K562 (cell line): Measurements from ENCODE around the gene YPEL3. TPM values are rescaled to one million over a fixed set of nuclear protein-coding genes. Genes with fewer than 3 reads are reported as not detected.

Source experiments
- CBX8 ChIP-seq: fragments of 200-600 bp; sonication (generic); IDR thresholded peaks from 2 replicates; pipeline ENCODE4 v1.6.1; 2012; ENCODE audit warnings: borderline replicate concordance, mixed run types, low read depth, mild to moderate bottlenecking, moderate library complexity, mixed read lengths, low read length, control low read depth, inconsistent platforms; ENCODE audit not compliant: poor library complexity, severe bottlenecking; ENCODE audit errors: extremely low read depth
- CREB3L1 ChIP-seq: fragments of 450-650 bp; IDR thresholded peaks from 2 replicates; pipeline ENCODE4 v1.6.1; 2014; ENCODE audit warnings: low read depth, mild to moderate bottlenecking, moderate library complexity, borderline replicate concordance
- DMBX1 ChIP-seq: fragments of 250-450 bp; sonication (Bioruptor Pico); IDR thresholded peaks from 2 replicates; pipeline ENCODE4 v1.8.0; 2022; ENCODE audit warnings: inconsistent platforms, mild to moderate bottlenecking, moderate library complexity, borderline replicate concordance
- KLF16 ChIP-seq: IDR thresholded peaks from 2 replicates; pipeline ENCODE4 v1.6.1; 2016; ENCODE audit warnings: antibody characterized with exemption
- PHF20 ChIP-seq: fragments of 450-650 bp; IDR thresholded peaks from 2 replicates; pipeline ENCODE4 v1.6.1; 2018; ENCODE audit not compliant: partially characterized antibody
- PHF21A ChIP-seq: fragments of 450-650 bp; IDR thresholded peaks from 2 replicates; pipeline ENCODE4 v1.6.1; 2017; ENCODE audit warnings: low read depth, borderline replicate concordance
- RBM39 ChIP-seq: fragments of 200-400 bp; formaldehyde crosslinking; optimal IDR thresholded peaks from 2 replicates; pipeline ENCODE3; 2018; ENCODE audit warnings: low read depth, low read length
- ZNF740 ChIP-seq, 3 experiments: fragments of 200-800 bp in 1 of 3; sonication (Bioruptor generic) in 1 of 3; sonication (generic) in 1 of 3; formaldehyde crosslinking in 1 of 3; IDR thresholded peaks; 2 replicates each; pipeline versions ENCODE4 v1.6.1 to v1.8.0; 2016 to 2022; ENCODE audit warnings: mild to moderate bottlenecking in 2 of 3, missing compliant biosample characterization in 2 of 3, missing genetic modification characterization in 2 of 3, missing genetic modification reagents in 1 of 3
- ZNF766 ChIP-seq: fragments of 200-800 bp; sonication (Bioruptor generic); conservative IDR thresholded peaks from 2 replicates; pipeline ENCODE4 v1.6.1; 2016; ENCODE audit warnings: missing genetic modification characterization, missing compliant biosample characterization
- ZSCAN29 ChIP-seq: fragments of 450-650 bp; IDR thresholded peaks from 2 replicates; pipeline ENCODE4 v1.6.1; 2017
- polyA plus RNA-seq, 8 experiments: library from polyadenylated mRNA; depleted of rRNA in 4 of 8; stranded (reverse) in 5 of 8; unstranded in 3 of 8; fragments of >200 nt; fragmentation: Nextera tagmentation in 2 of 8; fragmentation: Illumina TruSeq in 1 of 8; extraction: Ambion mirVana in 2 of 8; extraction: Trizol in 1 of 8; gene quantifications; 2 replicates each; pipeline versions ENCODE4 v1.2.1 to v1.2.3, GENCODE V29; 2011 to 2014; ENCODE audit warnings: inconsistent platforms in 1 of 8, missing spikeins in 1 of 8
- total RNA-seq, 7 experiments: library from RNA; depleted of rRNA in 6 of 7; stranded (reverse); fragments of >200 nt in 6 of 7; fragmentation: Illumina TruSeq in 2 of 7; extraction: Trizol in 2 of 7; gene quantifications; 2 replicates each; pipeline versions ENCODE4 v1.2.1 to v1.2.3, GENCODE V29; 2011 to 2021; ENCODE audit warnings: low replicate concordance in 1 of 7
- TF ChIP-seq, protein P1 (sequence below): fragments of 450-650 bp; IDR thresholded peaks from 2 replicates; pipeline ENCODE4 v1.6.1; 2017; ENCODE audit warnings: mild to moderate bottlenecking, moderate library complexity
- TF ChIP-seq, protein P2 (sequence below): fragments of 200-800 bp; sonication (Bioruptor generic); IDR thresholded peaks from 2 replicates; pipeline ENCODE4 v1.6.1; 2017; ENCODE audit warnings: missing genetic modification characterization, missing compliant biosample characterization
- TF ChIP-seq, protein P3 (sequence below): fragments of 250-450 bp; sonication (Bioruptor Pico); IDR thresholded peaks from 2 replicates; pipeline ENCODE4 v1.4.0; 2020; ENCODE audit warnings: borderline replicate concordance
- TF ChIP-seq, protein P4 (sequence below): fragments of 250-450 bp; sonication (Bioruptor Pico); IDR thresholded peaks from 2 replicates; pipeline ENCODE4 v1.8.0; 2021; ENCODE audit warnings: moderate library complexity, mild to moderate bottlenecking, inconsistent platforms
- TF ChIP-seq, protein P5 (sequence below), 2 experiments: IDR thresholded peaks; 2 replicates each; pipeline ENCODE4 v1.6.1; 2012; ENCODE audit warnings: improper control_type of control experiment in 2 of 2, low read depth in 2 of 2, low read length in 2 of 2, borderline replicate concordance in 1 of 2

YPEL3 gene
- total and polyA plus RNA-seq, 9 of the 15 experiments (the other 6 are each of a cell fraction or from before 2014, with no cell fraction given): 0.41 to 15.0 (median 2.9) TPM

GRCh38 chr16:30091474-30092372 lies 4.3 kb downstream of the YPEL3 start, which contains the start of gene TBX6 (continued):
- TF ChIP-seq CREB3L1 (peak; percentile 90), PHF20 (peak; percentile 6), RBM39 (no peak), ZNF740 (CRISPR knock-in tag; IDR thresholded peaks at IDR 0.05) (no peak), ZNF740 (tag; IDR thresholded peaks at IDR 0.05) (no peak), CBX8 (no peak), PHF21A (peak; percentile 70), DMBX1 (CRISPR knock-in tag) (peak; percentile 65; the same call in 1 of the 2 replicates), ZSCAN29 (peak; percentile 99), KLF16 (peak; percentile 6; the same call in 1 of the 2 replicates), ZNF766 (CRISPR knock-in tag) (peak; percentile 97)
- TF ChIP-seq, protein P1, sequence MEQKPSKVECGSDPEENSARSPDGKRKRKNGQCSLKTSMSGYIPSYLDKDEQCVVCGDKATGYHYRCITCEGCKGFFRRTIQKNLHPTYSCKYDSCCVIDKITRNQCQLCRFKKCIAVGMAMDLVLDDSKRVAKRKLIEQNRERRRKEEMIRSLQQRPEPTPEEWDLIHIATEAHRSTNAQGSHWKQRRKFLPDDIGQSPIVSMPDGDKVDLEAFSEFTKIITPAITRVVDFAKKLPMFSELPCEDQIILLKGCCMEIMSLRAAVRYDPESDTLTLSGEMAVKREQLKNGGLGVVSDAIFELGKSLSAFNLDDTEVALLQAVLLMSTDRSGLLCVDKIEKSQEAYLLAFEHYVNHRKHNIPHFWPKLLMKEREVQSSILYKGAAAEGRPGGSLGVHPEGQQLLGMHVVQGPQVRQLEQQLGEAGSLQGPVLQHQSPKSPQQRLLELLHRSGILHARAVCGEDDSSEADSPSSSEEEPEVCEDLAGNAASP: peak; percentile 94
- TF ChIP-seq, protein P2, sequence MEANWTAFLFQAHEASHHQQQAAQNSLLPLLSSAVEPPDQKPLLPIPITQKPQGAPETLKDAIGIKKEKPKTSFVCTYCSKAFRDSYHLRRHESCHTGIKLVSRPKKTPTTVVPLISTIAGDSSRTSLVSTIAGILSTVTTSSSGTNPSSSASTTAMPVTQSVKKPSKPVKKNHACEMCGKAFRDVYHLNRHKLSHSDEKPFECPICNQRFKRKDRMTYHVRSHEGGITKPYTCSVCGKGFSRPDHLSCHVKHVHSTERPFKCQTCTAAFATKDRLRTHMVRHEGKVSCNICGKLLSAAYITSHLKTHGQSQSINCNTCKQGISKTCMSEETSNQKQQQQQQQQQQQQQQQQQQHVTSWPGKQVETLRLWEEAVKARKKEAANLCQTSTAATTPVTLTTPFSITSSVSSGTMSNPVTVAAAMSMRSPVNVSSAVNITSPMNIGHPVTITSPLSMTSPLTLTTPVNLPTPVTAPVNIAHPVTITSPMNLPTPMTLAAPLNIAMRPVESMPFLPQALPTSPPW (CRISPR knock-in tag): peak; percentile 75
- TF ChIP-seq, protein P3, sequence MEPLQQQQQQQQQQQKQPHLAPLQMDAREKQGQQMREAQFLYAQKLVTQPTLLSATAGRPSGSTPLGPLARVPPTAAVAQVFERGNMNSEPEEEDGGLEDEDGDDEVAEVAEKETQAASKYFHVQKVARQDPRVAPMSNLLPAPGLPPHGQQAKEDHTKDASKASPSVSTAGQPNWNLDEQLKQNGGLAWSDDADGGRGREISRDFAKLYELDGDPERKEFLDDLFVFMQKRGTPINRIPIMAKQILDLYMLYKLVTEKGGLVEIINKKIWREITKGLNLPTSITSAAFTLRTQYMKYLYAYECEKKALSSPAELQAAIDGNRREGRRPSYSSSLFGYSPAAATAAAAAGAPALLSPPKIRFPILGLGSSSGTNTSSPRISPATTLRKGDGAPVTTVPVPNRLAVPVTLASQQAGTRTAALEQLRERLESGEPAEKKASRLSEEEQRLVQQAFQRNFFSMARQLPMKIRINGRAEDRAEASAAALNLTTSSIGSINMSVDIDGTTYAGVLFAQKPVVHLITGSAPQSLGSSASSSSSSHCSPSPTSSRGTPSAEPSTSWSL: no peak
- TF ChIP-seq, protein P4, sequence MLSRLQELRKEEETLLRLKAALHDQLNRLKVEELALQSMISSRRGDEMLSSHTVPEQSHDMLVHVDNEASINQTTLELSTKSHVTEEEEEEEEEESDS: no peak
- TF ChIP-seq, protein P5, sequence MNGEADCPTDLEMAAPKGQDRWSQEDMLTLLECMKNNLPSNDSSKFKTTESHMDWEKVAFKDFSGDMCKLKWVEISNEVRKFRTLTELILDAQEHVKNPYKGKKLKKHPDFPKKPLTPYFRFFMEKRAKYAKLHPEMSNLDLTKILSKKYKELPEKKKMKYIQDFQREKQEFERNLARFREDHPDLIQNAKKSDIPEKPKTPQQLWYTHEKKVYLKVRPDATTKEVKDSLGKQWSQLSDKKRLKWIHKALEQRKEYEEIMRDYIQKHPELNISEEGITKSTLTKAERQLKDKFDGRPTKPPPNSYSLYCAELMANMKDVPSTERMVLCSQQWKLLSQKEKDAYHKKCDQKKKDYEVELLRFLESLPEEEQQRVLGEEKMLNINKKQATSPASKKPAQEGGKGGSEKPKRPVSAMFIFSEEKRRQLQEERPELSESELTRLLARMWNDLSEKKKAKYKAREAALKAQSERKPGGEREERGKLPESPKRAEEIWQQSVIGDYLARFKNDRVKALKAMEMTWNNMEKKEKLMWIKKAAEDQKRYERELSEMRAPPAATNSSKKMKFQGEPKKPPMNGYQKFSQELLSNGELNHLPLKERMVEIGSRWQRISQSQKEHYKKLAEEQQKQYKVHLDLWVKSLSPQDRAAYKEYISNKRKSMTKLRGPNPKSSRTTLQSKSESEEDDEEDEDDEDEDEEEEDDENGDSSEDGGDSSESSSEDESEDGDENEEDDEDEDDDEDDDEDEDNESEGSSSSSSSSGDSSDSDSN (IDR thresholded peaks at IDR 0.05; ENCODE audit: borderline replicate concordance in 1 of 2, low read depth in 2 of 2, low read length in 2 of 2): peak; percentile 31 to 67; a peak in 1 of 4 replicates
